HG02981 (cell line): Measurements from ENCODE around the gene SMYD3.

Experiments
- ATAC-seq: cut with Tn5 transposase; IDR thresholded peaks from one replicate; pipeline ENCODE4 v1.9.1; 2021; ENCODE audit warnings: mild to moderate bottlenecking, moderate library complexity; ENCODE audit not compliant: unreplicated experiment

Gene SMYD3

DNA sequence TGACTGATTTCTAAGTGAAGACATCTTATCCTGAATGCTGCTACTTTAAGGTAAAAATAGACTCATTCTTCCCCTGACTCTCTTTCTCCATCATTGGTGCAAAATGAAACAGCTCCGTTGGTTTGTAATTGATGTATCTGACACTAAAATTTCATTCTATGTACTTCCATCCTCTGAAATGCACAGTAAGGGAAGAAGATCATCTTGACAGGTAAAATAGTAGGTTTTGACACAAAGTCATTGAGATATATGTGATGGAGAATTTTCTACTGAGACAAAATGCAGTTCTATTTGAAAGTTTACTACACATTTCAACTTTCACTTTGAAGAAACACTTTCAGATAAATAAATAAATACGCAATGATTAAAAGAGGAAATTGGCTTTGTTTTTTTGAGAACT is 348.9 kb downstream of the SMYD3 start:
- no peak for ATAC-seq

DNA sequence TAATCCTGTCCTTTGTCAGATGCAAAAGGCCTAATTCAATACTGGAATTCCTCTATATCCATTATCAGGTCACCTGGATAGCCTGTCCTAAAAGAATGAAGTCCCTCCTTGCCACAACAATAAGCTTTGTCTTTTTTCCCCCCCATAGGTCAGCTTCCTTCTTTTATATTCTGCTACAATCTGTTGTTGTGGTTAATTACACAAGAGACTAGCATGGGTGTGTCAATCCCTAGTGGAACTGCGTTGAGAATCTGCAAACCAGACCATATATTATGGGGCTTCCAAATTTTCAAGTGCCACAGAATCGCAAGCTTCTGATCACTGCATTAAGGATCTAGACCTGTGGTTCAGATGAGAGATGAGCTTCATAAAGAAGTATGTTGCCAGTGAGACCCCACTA is 349.6 kb downstream of the SMYD3 start:
- no peak for ATAC-seq

DNA sequence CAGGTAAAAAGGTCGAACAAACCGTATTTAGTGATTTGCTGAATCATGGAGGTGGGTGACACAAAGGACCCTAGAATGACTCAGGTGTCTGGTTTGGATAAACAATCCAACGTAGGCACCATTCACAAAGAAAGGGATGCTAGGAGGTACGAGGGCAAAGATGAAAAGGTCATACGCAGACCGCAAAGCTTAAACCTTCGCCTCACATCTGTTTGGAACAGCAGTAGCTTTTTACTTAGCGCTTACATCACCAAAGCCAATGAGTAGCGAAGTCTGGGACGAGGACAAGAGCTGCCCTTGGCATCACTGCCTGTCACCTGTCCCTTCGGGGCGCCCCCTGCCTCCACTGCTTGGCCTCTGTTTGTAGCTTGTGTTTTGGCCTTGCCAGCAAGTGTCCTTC is 350.2 kb downstream of the SMYD3 start:
- no peak for ATAC-seq

DNA sequence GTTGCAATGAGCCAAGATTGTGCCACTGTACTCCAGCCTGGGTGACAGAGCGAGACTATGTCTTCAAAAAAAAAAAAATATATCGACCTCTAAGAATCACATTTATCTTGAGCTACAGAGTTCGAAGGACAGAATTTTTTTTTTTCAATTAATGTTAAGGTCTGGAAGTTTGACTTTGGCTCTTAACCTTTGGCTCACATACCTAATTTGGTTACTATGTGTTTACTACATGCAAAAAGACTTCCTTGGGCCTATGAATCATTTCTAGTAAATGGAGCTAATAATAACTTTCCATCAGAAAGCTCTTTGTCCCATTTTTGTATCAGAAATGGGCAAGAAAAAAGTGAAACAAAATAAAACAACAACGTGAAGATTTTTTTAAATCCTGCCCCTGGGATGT is 351.2 kb downstream of the SMYD3 start:
- no peak for ATAC-seq

DNA sequence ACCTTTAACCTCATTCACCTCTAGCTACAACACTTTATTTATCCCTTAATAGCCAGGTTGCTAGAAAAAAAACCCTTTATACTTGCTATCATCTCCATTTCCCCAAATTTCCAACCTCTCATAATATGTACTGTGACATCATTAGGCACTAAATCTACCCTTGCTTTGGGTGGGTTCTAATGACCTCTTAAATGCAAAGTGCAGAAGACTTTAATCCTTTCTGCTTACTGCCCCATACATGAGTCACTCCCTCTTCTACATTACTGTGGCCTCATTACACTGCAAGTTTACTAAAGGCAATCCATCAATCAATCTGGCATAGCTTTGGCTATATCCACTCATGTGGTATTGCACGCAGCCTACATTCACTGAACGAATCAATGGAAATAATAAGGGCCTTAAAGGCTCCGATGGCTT is 353.3 kb downstream of the SMYD3 start:
- no peak for ATAC-seq

DNA sequence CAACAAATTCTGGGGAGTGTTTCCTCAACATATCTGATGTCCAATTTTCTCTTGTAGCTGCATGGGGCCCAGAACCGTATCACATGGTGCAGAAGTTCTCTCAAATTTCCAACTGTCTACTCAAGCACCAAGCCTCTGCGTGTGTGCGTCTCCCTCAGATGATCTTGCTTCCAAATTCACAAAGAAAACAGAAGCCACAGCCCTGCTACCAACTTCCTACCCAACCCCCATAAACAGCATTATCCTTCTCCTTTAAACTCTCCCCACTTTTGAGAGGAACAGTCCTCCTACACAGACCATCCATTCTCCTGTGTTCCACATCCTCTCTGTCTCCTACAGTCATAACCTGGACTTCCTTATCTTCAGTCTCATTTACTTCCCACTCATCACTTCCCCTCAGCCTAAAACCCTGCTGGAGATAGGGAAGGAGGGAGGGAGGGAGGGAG is 354.1 kb downstream of the SMYD3 start:
- no peak for ATAC-seq

DNA sequence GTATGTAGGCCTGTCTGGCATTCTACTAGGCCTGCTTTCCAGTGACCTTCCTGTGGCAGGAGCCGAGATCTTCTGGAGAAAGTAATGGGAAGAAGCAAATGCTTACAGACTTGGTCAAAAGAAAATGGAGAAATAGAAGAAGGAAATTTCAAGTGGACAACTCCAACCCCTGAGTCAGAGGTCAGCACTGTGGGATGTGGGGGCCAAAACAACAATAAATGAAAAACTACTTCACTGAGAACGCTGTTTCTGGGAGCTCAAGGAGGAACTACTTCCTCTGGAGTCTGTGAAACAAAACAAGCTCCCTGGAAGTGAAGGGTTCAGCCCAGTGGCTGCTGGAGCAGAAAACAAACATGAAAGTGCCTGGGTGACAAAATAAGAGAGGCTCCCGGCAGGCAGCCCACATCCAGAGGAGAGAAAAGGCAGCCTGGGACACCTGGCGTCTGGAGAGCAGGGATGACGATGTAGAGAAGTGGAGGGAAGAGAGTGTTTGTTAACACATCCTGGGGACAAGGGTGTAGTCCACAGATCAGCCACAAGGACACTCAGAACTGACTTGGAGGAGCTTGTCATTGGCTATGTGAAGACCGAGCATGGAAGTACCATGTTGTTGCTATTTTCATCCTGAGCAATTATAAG is 355.2 kb downstream of the SMYD3 start:
- no peak for ATAC-seq

DNA sequence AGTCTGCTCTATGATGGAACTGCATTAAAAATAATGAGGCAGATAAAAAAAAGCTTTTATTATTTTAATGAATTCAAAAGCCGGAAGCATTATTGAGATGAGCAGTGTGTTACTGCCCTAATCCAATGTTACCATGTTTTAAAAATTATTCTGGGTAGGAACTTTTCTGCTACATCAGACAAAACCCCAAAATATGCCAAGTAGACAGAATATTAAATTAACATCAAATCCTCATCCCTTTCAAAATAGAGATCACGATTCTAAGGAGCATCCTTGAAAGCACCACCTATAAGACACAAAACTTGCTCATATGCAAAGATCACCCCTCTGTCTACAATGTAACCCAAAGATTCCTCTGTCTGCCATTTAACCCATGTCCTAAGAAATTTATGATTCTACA is 357.5 kb downstream of the SMYD3 start:
- ATAC-seq = no peak

DNA sequence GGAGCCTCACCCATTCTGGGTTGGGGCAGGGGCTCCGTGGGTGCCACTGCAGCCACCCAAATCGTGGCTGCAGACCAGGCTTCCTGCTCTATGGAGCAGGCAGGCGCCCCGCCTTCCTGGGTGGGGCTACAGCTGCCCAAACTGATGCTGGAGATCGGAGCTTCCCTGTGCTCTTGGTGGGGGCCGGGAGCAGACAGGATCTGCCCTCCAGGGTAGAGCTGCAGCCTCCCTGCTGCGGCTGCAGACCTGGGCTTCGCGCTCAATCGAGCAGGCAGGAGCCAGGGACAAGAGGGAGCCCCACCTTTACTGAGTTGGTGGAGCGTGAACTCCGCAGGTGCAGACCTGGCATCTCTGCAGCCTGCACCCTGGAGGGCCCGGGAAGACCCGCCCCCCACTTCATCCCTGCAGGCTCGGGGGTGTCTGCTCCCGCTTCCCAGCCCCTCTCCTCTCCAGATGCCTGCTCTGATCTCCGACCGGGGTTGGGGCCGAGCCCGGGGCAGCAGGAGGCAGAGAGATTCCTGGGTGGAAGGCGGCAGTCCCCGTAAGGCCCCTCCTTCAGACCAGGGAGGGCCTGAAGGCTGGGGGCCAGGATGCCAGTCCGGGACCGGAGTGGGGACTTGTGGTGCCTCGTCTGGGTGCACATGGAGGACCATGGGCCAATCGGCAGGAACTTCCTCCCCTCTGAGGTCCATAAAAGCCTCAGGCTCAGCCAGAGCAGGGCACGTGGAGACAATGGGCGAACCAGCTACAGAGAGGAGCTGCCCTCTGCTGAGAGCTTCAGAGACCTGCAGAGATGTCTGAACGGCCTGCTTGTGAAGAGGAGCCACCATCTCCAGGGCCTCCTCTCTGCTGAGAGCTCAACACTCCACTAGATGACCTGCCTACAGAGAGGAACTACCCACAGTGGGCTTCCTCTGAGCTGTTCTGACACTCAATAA is 359.3 kb downstream of the SMYD3 start:
- ATAC-seq = no peak

DNA sequence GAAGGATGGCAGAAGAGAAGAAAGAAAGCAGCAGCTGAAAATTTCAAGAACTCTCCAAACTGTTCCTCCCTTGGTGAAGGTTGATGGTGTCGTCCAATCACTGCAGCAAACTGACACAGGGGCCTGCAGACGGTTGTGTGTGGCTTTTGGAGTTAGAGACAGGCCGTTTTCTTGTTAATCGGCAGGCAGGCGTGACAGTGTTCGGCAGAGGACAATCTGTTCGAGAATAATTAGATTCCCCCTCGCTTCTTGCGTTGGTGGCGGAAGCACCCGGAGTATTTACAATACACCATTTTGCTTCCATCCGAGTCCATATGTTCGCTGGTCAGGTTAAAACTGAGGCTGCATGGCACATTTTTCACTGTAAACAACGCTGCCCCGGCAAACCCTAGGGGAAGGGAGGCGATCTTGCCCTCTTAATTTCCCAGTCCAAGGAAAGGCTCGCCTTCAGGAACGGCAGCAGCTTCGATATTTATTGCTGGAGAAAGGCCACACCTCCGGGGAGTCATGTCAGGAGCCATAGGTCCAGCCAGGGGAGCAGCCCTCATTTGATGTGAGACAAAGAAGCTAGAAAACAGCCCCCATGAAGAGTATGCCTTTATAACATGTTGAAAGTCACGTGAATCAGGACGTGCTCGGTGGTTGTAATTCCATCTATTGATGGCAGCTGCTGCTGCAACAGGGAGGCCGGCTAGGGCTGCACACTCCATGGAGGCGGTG is 360.1 kb downstream of the SMYD3 start:
- no peak for ATAC-seq

DNA sequence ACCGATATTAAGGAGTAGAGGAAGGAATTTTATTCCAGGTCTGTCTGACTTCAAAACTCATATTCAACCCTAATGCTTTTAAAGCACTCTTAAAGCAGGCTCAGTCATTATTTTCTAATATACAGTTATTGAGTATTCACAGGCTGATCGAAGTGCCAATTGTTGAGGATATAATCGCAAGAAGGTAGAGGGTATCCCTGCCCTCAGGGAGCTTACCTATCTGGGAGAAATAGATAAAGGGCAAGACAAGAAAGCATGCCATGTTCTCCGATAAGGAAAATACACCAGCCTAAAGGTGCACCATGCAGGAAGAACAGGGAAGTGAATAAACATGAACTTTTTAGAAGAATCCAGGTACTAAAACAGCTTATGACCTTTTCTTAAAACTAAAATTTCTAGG is 361.2 kb downstream of the SMYD3 start:
- no peak for ATAC-seq

DNA sequence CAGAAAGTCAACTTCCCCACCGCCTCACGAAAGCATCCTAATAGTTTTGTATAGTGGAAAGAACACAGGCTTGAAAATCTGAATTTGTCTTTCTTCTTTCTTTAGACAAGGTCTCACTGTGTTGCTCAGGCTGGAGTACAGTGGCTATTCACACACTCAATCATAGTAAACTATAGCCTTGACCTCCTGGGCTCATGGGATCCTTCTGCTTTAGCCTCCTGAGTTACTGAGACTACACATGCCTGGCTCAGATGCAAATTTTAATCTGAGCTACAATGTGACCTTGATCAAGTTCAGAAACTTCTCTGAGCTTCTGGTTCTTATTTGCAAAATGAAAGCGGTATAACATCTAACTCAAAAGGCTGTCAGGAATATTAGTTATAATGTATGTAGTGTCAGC is 362.1 kb downstream of the SMYD3 start:
- no peak for ATAC-seq

DNA sequence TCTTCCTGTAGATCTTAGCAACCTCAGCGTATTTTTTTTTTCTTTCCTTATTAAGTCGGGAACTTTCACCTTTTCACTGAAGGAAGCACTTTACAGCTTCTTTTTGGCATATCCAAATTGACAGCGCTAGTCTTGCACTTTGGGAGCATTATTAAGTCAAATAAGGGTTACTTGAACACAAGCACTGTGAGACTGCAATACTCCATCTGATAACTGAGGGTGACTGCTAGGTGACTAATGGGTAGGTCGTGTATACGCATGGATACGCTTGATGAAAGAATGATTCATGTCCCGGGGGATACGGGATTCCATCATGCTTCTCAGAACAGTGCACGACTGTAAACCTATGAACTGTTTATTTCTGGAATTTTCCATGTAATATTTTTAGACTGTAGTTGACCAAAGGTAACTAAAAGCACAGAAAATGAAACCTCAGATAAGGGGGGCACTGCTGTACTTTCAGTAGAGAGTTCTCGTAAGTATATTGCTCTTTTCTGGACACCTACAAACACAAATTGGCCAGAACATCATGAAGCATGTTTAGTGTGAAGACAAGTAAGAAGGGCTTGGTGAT is 364.7 kb downstream of the SMYD3 start:
- ATAC-seq = no peak

DNA sequence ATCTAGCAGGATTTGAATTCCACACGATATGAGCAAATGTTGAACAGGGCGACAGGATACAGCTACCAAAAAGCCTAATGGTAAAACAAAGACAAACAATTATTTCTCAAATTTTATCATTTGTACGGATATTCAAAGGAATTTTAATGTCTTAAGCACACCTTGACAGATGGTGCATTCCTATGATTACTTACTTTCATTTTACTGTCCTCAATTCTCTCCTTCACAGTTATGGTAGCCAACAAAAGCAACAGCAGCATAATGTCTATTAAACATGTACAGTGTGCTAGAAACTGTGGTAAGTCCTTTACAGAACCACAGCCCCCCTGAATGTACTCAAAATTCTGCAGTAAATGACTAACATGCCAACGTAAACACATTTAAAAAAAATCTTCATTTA is 365.8 kb downstream of the SMYD3 start:
- no peak for ATAC-seq

DNA sequence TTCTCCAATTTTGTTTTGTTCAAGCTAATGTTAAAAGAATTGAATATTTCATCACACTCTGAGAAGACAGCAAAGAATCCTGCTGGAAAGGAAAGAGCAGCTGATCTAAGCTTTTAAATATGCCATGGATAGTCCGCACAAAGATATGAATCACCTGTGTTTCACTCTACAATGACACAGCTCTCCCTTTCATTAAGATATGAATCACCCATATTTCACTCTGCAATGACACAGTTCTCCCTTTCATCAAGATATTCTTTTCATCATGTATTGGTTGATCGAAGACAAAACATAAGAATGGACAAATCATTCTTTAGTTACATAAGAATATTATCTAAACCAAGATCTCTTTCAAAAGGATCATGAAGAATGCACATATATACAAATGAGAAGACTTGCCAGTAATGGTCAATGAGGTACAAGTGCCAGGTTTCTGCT is 367.3 kb downstream of the SMYD3 start:
- no peak for ATAC-seq

DNA sequence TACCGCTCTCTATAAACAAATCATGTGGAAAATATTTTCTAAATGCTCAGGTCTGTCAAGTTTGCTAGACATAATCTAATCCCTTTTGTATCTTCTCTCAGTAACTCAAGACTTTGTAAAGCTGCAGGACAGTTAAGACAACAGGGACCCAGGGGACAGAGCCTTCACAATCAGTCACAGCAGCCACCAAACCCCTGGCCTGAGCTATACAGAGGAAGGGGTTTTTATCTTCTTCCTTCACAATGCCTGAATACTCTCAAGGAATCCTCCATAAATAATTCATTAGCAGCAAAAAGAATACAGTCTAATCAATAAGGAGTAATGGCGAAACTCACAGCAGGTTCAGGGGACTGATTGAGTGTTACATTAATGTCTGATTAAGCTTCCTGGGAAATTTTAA is 368.3 kb downstream of the SMYD3 start:
- ATAC-seq = no peak

DNA sequence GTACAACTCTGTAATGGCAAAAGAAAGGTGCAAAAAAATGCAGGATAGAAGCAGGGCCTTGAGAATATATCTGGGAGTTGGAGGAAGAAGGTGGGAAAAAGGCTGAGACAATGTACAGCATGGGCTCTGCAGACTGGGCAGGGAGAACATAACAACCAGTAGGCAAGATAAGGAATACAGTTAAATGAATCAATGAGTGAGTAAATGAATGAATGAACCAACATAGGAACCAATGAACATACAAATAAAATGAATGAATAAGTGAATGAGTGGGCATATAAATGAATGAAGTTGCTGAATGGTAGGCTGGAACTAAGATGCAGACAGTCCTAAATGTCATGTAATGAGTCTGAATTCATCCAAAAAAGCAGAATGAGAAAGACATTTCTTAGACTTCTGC is 370.6 kb downstream of the SMYD3 start:
- no peak for ATAC-seq

DNA sequence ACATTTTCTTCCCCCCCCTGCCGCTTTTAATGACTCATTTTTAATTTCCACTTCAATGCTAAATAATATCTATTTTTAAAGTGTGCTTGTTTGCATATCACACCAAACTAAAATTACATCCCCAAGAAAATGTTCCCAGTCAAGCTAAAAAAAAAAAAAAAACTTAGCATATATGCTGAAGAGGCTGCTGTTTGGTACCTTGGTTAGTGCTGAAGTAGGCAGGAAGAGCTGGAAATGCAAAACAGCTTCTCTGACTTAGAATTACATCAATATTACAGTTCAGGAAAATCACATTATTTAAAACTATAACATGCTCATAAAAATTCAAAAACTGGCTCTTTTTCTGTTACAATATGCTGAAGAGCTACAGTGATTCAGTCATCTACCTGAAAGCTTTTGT is 372.3 kb downstream of the SMYD3 start:
- ATAC-seq = no peak

DNA sequence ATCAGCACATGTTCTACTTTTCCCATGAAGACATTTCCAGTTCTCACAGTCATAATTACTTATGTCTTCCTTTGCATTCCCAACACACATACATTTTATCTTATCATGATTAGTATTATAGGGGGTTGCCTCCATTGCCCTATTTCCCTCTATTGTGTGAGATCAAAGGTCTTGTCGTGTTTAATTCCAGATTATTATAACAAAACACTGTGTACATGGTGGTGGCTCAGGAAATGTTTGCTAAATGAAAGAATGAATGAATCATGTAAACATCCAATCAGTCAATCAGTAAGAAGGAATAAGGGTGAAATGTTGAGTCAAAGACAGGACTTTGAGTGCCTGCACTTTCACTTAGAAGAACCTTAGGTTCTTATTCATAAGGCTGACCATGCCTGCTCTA is 376.0 kb downstream of the SMYD3 start:
- ATAC-seq = no peak

DNA sequence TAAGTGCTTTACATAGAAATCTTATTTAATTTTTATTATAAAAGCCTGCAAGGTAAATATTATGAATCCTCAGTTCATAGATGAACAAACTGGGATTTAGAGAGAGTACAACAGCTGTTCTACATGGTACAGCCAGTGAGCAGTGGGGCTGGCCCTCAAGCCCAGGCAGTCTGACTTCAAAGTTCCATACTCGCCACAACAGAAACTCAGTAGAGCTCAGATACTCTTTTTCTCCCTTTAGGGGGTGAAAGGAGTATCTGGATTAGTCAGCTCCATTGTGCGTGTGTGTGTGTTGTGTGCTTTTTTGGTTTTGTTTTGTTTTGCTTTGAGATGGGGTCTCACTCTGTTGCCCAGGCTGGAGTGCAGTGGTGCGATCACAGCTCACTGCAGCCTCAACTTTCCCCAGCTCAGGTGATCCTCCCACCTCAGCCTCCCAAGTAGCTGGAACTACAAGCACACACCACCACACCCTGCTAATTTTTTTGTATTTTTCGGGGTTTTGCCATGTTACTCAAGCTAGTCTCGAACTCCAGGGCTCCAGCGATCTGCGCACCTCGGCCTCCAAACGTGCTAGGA is 378.5 kb downstream of the SMYD3 start:
- ATAC-seq = no peak

DNA sequence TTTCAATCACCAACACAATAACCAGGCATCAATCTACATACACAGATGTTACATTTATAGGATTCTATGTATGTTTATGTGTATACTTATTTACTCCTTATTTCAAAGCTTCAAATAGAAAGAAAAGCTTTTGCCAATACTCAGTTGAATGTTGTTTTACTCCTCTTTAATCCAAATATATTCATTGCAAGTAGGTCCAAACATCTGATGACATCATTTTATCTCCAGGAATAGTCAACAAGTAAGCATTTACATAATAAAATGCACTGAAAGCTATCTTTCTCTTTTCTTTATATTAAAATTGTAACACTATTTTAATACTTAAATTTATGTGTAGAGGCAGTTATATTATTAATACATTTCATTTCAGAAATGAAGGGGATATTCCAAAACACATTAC is 380.5 kb downstream of the SMYD3 start:
- no peak for ATAC-seq
